Smooth muscle cell (in vitro differentiated cells): ENCODE results near the gene SCGB3A1. TPM values are rescaled to one million over a fixed set of nuclear protein-coding genes. Genes with fewer than 3 reads are reported as not detected.

Experiments
- DNase-seq: peaks from one replicate; lab custom pipeline; 2025; ENCODE audit not compliant: unreplicated experiment; lab: John Stamatoyannopoulos, UW
- H2AFZ ChIP-seq: fragments of 200-600 bp; sonication (generic); 2 replicates; pipeline ENCODE4 v1.6.0; 2016; ENCODE audit warnings: antibody characterized with exemption, low read depth, mild to moderate bottlenecking
- H3F3A ChIP-seq: fragments of 200-600 bp; sonication (generic); 2 replicates; pipeline ENCODE4 v1.6.0; 2017; ENCODE audit warnings: antibody characterized with exemption, low read depth
- H3K27ac ChIP-seq: fragments of 200-600 bp; sonication (generic); 2 replicates; pipeline ENCODE4 v1.5.1; 2016; ENCODE audit warnings: low read depth, mild to moderate bottlenecking
- H3K27me3 ChIP-seq: fragments of 200-600 bp; sonication (generic); 2 replicates; pipeline ENCODE4 v1.6.1; 2016; ENCODE audit warnings: low read depth, mild to moderate bottlenecking
- H3K36me3 ChIP-seq: fragments of 200-600 bp; sonication (generic); 2 replicates; pipeline ENCODE4 v1.5.1; 2016; ENCODE audit warnings: low read depth
- H3K4me1 ChIP-seq: fragments of 200-600 bp; sonication (generic); 2 replicates; pipeline ENCODE4 v1.5.1; 2016; ENCODE audit warnings: low read depth
- H3K4me2 ChIP-seq: fragments of 200-600 bp; sonication (generic); 2 replicates; pipeline ENCODE4 v1.6.0; 2016; ENCODE audit warnings: mild to moderate bottlenecking
- H3K4me3 ChIP-seq: fragments of 200-600 bp; sonication (generic); 2 replicates; pipeline ENCODE4 v1.5.1; 2016; ENCODE audit warnings: mild to moderate bottlenecking
- H3K79me2 ChIP-seq: fragments of 200-600 bp; sonication (generic); 2 replicates; pipeline ENCODE4 v1.6.0; 2016; ENCODE audit warnings: low read depth, mild to moderate bottlenecking
- H3K9ac ChIP-seq: fragments of 200-600 bp; sonication (generic); 2 replicates; pipeline ENCODE4 v1.6.0; 2016; ENCODE audit warnings: low read depth
- H3K9me3 ChIP-seq: fragments of 200-600 bp; sonication (generic); replicated peaks from 2 replicates; pipeline ENCODE4 v1.5.1; 2016; ENCODE audit warnings: low read depth
- H4K20me1 ChIP-seq: fragments of 200-600 bp; sonication (generic); 2 replicates; pipeline ENCODE4 v1.6.0; 2016; ENCODE audit warnings: low read depth
- CTCF ChIP-seq: fragments of 200-600 bp; sonication (generic); IDR thresholded peaks from 2 replicates; pipeline ENCODE4 v1.5.1; 2017; ENCODE audit warnings: borderline replicate concordance, mild to moderate bottlenecking, antibody characterized with exemption; ENCODE audit not compliant: insufficient read depth, poor library complexity, severe bottlenecking
- WGBS: methylation state at CpG from one replicate; pipeline ENCODE4 v1.1.7; 2016; ENCODE audit warnings: low lambda C conversion rate; 5-methylcytosine and 5-hydroxymethylcytosine counted together
- polyA plus RNA-seq: library from polyadenylated mRNA; unstranded; fragments of >200 nt; fragmentation: Nextera tagmentation; extraction: Ambion mirVana; gene quantifications from 2 replicates; pipeline ENCODE4 v1.2.1, GENCODE V29; 2016
- total RNA-seq: library from RNA; depleted of rRNA; stranded (reverse); fragments of >200 nt; gene quantifications from 2 replicates; pipeline ENCODE4 v1.2.3, GENCODE V29; 2014

Gene SCGB3A1
- total and polyA plus RNA-seq, 2 experiments from 2014 or later, result not detected

GRCh38 chr5:180628827-180629750, 37.8 kb upstream of the SCGB3A1 start:
- H3K9me3 ChIP-seq, result no peaks in the 10 kb centered on the region
- DNase-seq, result no peak
- H3K9ac ChIP-seq, result no peak overlapping the region
- TF ChIP-seq CTCF, result no peak
- no peaks in the 10 kb centered on the region for H3K4me1 ChIP-seq
- H3F3A ChIP-seq, result no peaks in the 10 kb centered on the region
- H3K79me2 ChIP-seq, result no peaks in the 10 kb centered on the region
- H2AFZ ChIP-seq, result no peak overlapping the region
- no peaks in the 10 kb centered on the region for H4K20me1 ChIP-seq
- no peak overlapping the region for H3K4me3 ChIP-seq
- H3K27ac ChIP-seq, result no peak overlapping the region
- H3K27me3 ChIP-seq, result no peaks in the 10 kb centered on the region
- no peak overlapping the region for H3K4me2 ChIP-seq
- H3K36me3 ChIP-seq, result no peaks in the 10 kb centered on the region
- WGBS, result 93% methylated on average over 39 of the region's 44 CpGs

GRCh38 chr5:180628211-180628610, 36.9 kb upstream of the SCGB3A1 start:
- H3K4me3 ChIP-seq, result no peak overlapping the region
- H3K27me3 ChIP-seq, result no peaks in the 10 kb centered on the region
- H3K27ac ChIP-seq, result no peak overlapping the region
- no peaks in the 10 kb centered on the region for H3F3A ChIP-seq
- no peak overlapping the region for H2AFZ ChIP-seq
- H3K9me3 ChIP-seq, result no peaks in the 10 kb centered on the region
- H3K4me1 ChIP-seq, result no peaks in the 10 kb centered on the region
- 84% methylated on average over 14 of the region's 14 CpGs for WGBS
- H3K79me2 ChIP-seq, result no peaks in the 10 kb centered on the region
- no peak for TF ChIP-seq CTCF
- no peak for DNase-seq
- no peaks in the 10 kb centered on the region for H3K36me3 ChIP-seq
- no peak overlapping the region for H3K4me2 ChIP-seq
- H3K9ac ChIP-seq, result no peak overlapping the region
- H4K20me1 ChIP-seq, result no peaks in the 10 kb centered on the region

GRCh38 chr5:180627386-180628120, 36.3 kb upstream of the SCGB3A1 start:
- H3K27me3 ChIP-seq, result no peaks in the 10 kb centered on the region

More at GRCh38 chr5:180627386-180628120, 36.3 kb upstream of the SCGB3A1 start:
- no peak overlapping the region for H3K4me3 ChIP-seq
- H3F3A ChIP-seq, result no peaks in the 10 kb centered on the region
- no peak for TF ChIP-seq CTCF
- H3K9me3 ChIP-seq, result no peaks in the 10 kb centered on the region
- H3K4me1 ChIP-seq, result no peaks in the 10 kb centered on the region
- H2AFZ ChIP-seq, result no peak overlapping the region
- H3K4me2 ChIP-seq, result no peak overlapping the region
- no peaks in the 10 kb centered on the region for H3K79me2 ChIP-seq
- 91% methylated on average over 12 of the region's 12 CpGs for WGBS
- no peak overlapping the region for H3K9ac ChIP-seq
- no peaks in the 10 kb centered on the region for H4K20me1 ChIP-seq
- no peaks in the 10 kb centered on the region for H3K36me3 ChIP-seq
- no peak overlapping the region for H3K27ac ChIP-seq
- no peak for DNase-seq
